ENCODE measurements around the gene NPRL2. TPM values are rescaled to one million over a fixed set of nuclear protein-coding genes. Genes with fewer than 3 reads are reported as not detected.

Gene NPRL2
- total and polyA plus RNA-seq, 8 donors, result 16.1 to 33.3 (median 27.1) TPM

- Histone ChIP-seq H3K9me3 (no peaks in the 10 kb centered on the region), H3K4me3 (no peak overlapping the region), H3K27me3 (no peaks in the 10 kb centered on the region), H3K36me3 (no peaks in the 10 kb centered on the region), H3K27ac (no peak overlapping the region), H3K4me1 (peaks cover 5 to 9% of the 10 kb centered on the region in 2 donors)
- no peak for DNase-seq
- ATAC-seq, result no peak
- TF ChIP-seq CTCF (IDR thresholded peaks at IDR 0.05), result no peak
- intact Hi-C loops (cut with DNase I), result no loop called here
Measured at GRCh38 chr3:50388016-50388719, 37.6 kb upstream of the NPRL2 start.

- ATAC-seq (no peak), DNase-seq (no peak)
- Histone ChIP-seq H3K9me3 (no peaks in the 10 kb centered on the region), H3K4me1 (peaks cover under 1 to 2% of the 10 kb centered on the region in 2 donors), H3K27me3 (no peaks in the 10 kb centered on the region), H3K27ac (no peak overlapping the region), H3K4me3 (no peak overlapping the region), H3K36me3 (no peaks in the 10 kb centered on the region)
- no peak for TF ChIP-seq CTCF (IDR thresholded peaks at IDR 0.05)
- intact Hi-C loops (cut with DNase I), result no loop called here
Measured at GRCh38 chr3:50385754-50386153, 35.2 kb upstream of the NPRL2 start.

GRCh38 chr3:50383750-50384149, 33.2 kb upstream of the NPRL2 start:
- Histone ChIP-seq H3K36me3 (no peaks in the 10 kb centered on the region), H3K27me3 (no peaks in the 10 kb centered on the region), H3K9me3 (no peaks in the 10 kb centered on the region), H3K4me1 (no peaks in the 10 kb centered on the region), H3K4me3 (no peak overlapping the region), H3K27ac (no peak overlapping the region)
- intact Hi-C loops (cut with DNase I), result no loop called here
- TF ChIP-seq CTCF (IDR thresholded peaks at IDR 0.05), result no peak
- ATAC-seq, result no peak
- DNase-seq, result no peak

GRCh38 chr3:50382722-50383121, 32.1 kb upstream of the NPRL2 start:
- intact Hi-C loops (cut with DNase I), result no loop called here
- no peak for DNase-seq
- no peaks in the 10 kb centered on the region for H3K4me1 ChIP-seq
- ATAC-seq, result no peak
- no peak overlapping the region for H3K27ac ChIP-seq
- H3K36me3 ChIP-seq, result no peaks in the 10 kb centered on the region
- no peak overlapping the region for H3K4me3 ChIP-seq
- no peaks in the 10 kb centered on the region for H3K9me3 ChIP-seq
- H3K27me3 ChIP-seq, result no peaks in the 10 kb centered on the region
- TF ChIP-seq CTCF (IDR thresholded peaks at IDR 0.05), result no peak

- Histone ChIP-seq H3K27me3 (no peaks in the 10 kb centered on the region), H3K4me1 (no peaks in the 10 kb centered on the region), H3K4me3 (no peak overlapping the region), H3K27ac (no peak overlapping the region), H3K36me3 (no peaks in the 10 kb centered on the region), H3K9me3 (no peaks in the 10 kb centered on the region)
- DNase-seq (no peak), ATAC-seq (no peak)
- no peak for TF ChIP-seq CTCF (IDR thresholded peaks at IDR 0.05)
- intact Hi-C loops (cut with DNase I), result no loop called here
Measured at GRCh38 chr3:50381383-50381782, 30.8 kb upstream of the NPRL2 start.

All from left lung (tissue), 10 donors.